ENCODE measurements around the gene CCDC146.
"Not testable (repeated sequence)": the region's sequence is repeated elsewhere in the genome, so short reads cannot be mapped to it uniquely, and the experiment has no call there.

- TF ChIP-seq TAF1 (IDR thresholded peaks at IDR 0.05; ENCODE audit: borderline replicate concordance, low read depth, low read length); POLR2AphosphoS5 (IDR thresholded peaks at IDR 0.05; ENCODE audit: low read depth, low read length): not testable (repeated sequence)
These were observed 43.3 kb upstream of the CCDC146 start for GRCh38 chr7:77079112-77079511.

Data from GM12892 (cell line).